Effector CD8-positive, alpha-beta T cell (primary cell): ENCODE data around the gene PIMREG.

ENCODE experiments used
- DNase-seq: peaks from one replicate; lab custom pipeline; 2025; lab: John Stamatoyannopoulos, UW

PIMREG gene

DNA sequence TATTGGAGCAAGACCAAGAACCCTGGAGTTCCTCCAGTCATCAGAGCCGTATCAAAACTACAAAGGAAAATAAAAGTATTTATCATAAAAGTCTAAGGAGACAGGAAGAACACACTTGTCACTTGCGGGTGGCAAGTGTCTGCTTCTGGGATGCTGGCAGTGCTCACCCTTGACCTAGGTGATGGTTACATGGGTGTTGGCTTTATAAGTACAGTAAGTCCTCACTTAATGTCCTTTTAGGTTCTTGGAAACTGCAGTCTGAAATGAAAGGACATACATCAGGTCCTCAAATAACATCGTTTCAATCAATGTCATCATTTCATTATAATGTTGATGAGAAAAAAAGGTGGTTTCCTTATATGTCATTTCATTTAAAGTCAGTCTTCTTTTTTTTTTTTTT, 6.3 kb upstream of the PIMREG start:
- DNase-seq, result no peak

DNA sequence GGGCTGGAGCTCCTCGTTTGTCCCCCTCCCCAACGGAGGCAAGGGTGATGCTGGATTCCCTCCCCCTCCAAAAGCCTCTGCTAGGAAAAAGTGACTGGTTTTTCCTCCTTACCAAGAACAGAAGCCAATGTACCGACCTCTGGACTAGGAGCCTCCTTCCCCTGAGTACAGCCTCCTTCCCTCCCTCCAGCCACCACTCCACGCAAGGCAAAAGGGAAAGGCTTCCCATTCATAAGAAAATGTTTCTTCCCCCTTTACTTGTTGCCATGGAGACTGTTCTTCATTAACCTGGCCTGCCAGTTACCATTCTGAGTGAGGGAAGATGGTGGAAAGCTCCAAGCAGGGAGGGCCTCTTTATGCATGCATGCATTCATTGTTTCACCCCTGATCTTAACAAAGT, 4.3 kb upstream of the PIMREG start:
- no peak for DNase-seq

DNA sequence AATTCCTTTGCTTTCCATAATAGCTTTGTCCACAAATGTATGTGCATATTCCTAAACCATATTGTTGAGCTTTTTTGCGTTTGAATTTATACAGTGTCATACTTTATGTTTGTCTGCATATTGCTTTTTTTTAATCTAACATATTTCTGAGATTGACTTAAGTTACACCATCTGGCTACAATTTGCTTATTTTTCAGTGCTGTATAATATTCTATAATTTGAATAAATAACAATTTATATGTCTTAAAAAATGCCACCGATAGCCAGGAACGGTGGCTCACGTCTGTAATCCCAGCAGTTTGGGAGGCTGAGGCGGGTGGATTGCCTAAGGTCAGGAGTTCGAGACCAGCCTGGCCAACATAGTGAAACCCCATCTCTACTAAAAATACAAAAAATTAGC, 1.5 kb upstream of the PIMREG start:
- DNase-seq, result no peak

DNA sequence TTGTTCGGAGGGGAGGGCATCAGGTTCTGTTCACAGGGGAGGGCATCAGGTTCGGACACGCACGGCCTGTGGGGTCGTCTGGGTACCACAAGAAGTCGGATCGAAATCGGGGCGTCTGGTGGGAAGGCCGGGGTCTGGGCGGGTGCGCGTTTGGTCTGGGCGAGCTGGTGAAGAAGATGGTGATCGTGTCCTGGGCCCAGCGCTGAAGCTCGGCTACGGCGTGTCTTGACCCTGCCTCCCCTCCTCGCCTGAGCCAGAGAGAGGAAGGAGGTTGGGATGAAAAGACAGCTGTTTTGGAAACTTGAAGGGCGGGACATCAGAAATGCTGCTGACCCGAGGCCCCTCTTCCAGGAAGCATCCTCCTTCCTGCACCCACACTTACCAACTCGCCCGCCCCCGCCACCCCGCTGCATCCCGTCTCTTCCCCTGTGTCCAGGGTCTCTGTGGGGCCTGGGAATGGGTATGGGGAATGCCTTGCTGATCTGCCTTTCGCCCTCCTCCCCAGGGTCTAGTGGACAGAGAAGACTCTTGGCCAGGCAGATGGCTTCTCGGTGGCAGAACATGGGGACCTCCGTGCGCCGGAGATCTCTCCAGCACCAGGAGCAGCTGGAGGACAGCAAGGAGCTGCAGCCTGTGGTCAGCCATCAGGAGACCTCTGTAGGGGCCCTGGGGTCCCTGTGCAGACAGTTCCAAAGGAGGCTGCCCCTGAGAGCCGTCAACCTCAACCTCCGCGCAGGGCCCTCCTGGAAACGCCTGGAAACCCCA, 498 bp downstream of the PIMREG start:
- DNase-seq, result no peak

DNA sequence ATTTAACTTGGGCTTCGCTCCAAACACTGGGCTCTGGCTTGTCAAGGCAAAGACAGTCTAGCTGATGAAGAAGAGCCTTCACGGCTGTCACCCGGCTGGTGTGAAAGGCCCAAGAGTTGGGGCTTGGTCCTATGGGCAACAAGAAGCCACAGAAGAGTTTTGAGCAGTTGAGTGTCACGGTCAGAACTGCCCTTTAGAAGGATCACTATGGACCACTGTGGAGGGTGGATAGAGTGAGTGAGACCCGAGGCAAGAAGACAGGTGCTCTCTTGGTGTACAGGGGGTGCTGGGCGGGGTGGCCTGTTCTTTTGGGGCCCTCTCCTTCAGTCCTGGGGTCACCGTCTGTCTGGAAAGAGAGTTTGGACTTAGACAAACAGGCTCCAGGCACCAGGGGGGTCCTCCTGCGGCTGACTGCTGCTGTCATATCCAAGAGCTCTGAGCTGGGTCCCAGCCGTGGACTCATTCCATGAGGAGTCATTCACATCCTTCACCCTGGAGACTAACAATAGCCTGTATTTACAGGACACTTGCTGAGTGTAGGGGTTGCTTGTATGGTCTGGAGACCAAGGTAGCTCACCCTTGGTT, 2.4 kb downstream of the PIMREG start:
- DNase-seq, result no peak

DNA sequence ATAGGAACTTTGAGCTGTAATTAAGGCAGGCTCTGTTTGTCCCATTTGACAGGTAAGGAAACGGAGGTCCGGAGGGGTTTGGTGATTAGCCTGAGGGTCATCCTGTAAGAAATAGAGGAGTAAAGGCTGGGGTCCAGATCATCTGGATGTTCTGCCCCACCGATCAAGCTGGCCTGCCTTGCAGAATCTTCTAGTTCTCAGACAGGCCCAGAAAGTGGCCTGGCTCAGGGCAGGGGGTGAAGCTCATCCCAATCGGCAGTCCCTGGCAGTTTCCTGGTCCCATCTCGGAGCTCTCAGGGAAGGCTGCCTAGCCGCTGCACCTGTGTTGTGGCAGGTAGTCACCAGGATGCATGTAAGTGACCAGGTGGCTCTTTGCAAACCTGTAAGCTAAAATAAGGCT, 4.2 kb downstream of the PIMREG start:
- DNase-seq, result no peak

DNA sequence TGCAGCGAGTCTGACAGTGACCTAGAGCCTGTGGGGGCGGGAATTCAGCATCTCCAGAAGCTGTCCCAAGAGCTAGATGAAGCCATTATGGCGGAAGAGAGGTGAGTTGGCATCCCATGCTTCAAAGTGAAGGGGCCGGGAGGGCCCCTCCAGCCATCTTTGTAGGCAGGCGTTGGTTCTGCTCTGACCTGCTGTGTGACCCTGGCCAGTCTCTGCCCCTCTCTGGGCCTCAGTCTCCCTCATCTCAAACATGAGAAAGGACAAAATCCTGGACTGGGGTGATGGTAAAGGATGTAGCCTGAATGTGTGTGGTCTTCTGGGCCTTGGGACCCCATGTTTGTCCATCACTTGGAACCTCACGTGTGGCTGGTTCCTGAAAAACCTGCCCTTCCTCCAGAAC, 5.1 kb downstream of the PIMREG start:
- DNase-seq, result no peak

DNA sequence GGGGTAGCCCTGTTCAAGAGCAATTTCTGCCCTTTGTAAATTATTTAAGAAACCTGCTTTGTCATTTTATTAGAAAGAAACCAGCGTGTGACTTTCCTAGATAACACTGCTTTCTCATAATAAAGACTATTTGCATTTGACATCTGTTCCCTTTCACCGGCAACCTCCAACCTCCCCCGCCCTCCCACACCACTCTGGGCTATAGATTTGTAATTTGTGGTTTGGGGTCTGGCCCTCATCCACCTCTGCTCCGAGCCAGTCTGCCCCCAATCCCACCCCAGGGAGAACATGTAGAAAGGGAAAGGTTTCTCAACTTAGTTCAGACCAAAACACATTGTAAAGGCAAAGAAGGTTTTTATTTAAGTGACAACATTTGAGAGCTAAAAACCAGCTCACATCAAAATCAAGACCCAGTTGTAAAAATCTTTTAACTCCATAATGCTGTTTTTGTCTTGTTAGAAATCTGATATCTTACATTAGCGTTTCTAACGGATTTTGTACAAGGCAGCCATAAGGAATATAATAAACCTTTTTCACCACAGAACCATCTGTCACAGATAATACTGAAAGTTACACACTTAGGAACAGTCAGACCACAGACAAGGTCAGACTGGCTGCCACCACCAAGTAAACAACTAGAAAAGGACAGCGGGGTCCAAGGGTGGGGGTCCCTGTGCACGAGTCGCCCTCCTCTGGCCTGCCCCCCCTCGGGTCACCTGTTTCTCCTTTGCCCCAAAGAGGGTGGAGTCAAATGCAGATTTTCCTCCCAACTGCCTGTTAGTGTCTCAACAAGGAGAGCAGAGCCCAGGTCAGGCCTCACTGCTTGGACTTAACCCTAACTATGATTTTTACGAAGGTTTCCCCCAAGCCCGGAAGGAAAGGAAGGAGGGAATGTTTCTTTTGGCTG, 6.9 kb downstream of the PIMREG start:
- DNase-seq, result no peak

DNA sequence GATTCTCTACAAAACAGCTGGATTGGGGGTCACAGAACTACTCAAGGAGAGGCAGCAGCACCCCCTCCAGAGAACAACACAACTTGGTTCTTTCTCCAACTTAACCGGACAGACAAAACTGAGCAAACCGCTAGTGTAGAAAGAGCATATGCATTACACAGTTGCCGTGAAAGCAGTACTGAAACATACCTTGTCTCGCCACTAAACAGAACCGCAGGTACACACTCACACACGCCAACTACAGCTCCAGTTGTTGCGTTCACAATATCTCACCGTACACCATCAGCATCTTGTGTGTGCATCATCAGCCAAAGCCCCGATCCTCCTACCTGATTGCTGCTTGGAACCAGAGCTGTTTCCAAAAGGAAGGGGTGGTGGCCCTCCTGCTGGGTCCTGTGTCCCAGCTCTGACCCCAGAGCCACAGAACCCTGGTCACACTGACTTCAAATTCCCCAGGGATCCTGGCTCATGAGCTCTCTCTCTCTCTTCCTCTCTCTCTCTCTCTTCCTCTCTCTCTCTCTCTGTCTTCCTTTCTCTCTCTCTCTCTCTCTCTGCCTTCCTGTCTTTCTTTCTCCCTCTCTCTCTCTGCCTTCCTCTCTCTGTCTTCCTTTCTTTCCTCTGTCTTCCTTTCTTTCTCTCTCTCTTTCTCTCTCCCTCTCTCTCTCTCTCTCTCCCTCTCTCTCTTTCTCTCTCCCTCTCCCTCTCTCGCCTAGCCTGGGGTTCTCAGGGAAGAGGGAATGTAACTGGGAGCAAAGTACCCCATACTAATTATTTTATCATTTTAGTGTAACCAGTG, 8.4 kb downstream of the PIMREG start:
- DNase-seq, result no peak

DNA sequence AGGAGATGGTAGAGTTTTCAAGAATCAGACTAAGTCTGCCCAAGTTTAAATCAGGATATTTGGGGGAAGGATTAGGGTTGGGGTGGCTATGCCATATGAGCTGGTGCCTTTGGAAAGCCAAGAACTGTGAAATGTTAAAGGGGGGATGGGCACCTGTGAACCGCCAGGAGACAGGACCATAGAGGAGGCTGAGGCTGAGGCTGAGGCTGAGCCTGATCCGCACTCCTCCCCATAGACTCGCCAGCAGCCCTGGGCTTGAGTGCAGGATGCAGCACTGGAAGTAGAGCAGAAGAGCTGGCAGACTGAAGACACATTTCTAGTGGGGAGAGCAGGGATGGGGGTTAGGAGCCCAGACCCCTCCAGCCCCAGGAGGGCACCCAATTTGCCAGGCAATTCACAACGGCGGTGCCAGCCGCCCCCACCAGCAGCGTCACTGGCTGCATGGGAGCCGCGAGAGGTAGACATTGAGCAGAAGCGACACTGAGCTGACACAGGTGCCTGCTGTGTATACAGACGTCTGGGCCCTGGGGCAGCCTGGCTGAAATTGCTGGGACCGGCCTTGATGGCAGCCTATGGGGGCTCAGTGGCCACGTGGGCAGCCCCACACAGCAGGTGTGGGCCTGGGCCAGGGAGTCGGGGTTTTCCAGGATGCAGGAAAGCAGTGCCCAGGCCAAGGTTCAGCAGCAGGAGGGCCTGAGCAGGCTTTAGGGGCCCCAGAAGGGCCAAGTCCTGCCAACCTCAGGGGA, 9.2 kb downstream of the PIMREG start:
- no peak for DNase-seq

DNA sequence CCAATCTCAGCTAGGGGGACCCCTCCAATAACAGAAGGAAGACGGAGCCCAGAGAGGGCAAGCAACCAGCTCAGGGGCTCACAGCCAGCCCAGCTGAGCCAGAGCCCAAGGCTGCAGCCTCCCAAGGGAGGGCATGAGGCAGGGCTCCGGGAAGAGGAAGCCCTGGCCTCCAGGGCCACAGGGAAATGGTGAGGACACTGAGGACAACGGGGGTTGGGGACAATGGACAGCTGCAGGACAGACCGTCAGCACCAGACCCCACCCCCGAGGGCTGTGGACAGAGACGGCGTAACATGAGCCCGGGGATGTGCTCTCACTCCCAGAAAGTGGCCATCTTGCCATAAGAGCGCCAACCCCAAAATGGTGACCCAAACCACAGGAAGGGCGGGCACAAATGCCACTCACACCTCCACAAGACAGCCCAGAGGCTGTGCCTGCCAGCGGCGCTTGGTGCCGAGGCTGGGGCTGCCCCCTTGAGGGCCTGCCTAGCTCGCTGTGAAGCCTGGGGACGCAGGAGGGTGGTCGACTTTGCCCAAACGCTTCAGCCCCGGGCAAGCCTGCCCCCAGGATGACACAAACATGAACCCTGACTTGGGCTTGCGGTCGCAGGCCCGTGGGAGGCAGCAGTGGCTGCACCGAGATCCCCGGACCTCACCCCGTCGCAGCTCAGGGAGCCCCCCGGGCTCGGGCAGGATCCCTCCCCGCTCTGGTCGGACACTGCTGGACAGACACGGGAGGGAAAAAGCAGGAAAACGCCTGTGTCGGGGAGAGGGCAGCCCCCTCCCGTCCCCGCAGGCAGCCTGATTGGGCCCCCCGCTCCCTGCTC, 10.5 kb downstream of the PIMREG start:
- no peak for DNase-seq

DNA sequence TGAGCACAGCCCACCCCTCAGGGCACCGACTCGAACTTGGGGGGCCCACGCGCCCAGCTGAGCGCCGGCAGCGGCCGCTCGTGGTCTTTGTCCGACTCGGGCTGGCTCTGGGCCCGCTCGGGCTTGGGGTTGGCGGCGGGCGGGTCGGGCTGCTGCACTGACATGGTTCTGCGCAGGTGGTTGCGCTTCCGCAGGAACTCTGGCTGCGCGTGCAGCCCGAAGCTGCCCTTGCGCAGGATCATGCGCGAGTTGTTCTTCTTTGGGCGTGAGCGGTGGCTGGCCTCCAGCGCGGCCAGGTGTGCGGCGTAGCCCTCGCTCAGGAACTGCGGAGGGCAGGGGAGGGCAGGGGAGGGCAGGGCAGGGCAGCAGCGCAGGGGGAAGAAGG, 11.1 kb downstream of the PIMREG start:
- no peak for DNase-seq

DNA sequence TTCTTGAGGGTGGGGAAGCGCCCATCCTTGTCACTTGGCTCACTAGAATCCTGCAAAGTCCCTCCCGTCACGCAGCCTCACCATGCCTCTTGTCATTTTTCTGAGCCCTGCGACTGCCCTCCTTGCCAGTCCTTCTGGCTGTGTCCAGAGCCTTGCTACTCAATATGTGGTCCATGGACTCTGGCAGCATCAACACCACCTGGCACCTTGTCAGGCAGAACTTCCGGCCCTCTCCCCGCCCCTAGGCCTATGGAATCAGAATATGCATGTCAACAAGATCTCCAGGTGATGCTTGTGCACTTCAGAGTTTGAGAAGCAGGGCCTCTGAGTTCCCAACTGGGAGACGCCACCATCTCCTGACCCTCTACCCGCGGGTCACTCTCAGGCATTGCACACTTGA, 12.1 kb downstream of the PIMREG start:
- no peak for DNase-seq

DNA sequence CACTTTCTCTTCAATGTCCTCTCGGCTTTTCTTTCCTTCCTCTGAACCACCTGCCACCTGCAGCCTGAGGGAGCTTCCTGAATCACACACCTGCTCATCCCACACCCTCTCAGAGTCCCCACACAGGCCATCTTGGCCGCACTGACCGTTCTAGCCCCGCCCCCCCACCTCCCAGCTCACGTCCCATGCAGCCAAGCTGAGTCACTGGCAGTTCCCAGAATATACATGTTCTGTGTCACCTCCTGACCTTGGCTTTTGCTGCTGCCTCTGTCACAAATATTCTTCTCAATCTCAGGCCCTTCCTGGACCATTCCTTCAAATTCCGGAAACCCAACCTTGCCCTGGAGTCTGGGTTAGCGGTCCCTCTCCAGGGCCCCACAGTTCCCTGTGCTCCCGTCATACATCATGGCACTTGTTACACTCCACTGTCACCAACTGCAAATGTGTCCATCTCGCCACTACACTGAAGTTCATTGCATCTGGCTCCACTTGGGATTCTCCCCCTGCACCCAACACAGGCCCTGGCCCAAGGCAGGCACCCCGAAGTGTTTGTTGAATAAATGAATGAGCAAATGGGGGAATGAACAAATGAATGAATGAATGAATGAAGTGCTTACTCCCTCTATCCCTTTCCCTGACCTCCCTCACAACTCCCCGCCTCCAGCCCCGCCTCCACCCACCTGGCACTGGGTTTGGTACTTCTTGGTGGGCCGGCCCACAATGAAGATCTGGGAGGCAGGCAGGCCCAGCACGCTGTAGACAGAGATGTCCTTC, 12.8 kb downstream of the PIMREG start:
- no peak for DNase-seq

DNA sequence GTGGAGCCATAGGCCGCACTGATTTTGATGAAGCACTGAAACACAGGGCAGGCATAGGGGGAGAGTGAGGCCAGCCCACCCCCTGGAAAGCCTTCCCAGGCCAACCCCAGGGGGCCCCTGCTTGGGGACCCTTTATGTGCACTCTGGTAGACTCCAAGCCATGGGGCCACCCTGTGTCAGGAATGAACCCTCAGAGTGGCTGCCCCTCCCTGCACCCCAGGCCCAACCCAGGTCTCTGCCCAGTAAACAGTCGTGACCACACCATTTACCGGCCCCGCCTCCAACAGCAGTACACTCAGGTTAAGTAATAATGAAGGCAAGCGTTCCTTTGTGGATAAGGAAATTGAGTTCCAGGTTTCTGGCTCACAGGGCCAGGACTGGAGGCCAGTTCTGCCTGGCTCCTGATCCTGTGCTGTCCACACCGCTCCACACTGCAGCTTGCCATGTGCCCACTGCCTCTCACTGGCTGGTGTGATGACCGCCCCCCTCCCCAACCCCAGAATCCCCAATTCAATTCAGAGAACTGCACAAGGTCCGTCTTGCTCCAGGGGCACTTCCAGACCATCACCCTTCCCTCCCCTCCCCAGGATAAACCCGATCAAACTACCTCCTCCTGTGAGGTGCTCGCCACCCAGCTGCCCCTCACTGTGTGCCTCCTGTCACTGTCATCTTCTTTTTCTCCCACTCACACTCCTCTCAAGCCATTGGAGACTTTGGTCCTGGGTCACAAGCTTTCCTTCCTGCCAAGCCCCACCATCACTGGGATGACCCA, 13.6 kb downstream of the PIMREG start:
- no peak for DNase-seq

DNA sequence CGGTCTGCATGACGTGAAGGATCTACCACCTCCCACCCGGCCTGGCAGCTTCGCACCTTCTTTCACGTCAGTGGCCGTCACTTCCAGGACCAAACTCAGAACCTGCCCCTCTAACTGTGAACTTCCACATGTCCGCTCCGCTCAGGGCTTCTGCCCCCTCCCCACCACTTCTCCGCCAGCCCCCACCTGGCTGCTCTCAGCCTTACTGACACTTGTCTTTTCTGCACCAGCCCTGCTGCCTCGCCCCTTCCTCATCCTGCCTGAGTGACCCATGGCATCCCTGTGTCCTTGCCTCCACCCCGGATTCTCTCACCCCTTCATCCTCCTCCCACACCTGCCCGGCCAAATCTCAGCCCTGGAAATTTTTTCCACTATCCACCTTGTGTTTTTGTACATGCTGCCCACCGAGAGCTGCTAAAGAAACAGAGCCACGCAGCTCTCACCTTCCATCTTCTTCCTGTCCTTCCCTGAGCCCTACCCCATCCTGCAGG, 14.2 kb downstream of the PIMREG start:
- no peak for DNase-seq

DNA sequence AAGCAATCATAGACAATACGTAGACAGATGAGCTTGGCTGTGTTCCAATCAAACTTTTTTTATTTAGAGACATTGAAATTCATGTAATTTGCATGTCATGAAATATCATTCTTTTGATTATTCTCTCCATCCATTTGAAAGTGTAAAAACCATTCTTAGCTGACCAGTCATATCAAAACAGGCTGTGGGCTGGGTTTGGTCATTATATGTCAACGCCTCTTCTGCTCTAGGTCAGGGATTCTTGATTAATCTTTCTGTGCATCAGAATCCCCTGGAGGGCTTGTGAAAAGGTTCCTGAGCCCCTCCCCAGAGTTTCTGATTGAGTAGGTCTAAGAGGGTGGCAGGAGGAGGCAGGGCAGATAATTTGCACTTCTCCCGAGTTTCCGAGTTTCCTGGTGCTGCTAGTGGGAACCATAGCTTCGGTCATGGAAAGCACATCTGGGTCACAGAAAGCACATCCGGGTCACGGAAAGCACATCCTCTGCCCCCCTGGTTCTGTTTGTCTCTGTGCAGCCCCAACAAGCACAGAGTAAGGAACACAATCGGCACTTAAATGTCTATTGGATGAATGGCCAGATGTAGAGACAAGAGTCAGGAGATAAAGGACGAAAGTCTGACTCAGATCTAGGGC, 16.4 kb downstream of the PIMREG start:
- no peak for DNase-seq

DNA sequence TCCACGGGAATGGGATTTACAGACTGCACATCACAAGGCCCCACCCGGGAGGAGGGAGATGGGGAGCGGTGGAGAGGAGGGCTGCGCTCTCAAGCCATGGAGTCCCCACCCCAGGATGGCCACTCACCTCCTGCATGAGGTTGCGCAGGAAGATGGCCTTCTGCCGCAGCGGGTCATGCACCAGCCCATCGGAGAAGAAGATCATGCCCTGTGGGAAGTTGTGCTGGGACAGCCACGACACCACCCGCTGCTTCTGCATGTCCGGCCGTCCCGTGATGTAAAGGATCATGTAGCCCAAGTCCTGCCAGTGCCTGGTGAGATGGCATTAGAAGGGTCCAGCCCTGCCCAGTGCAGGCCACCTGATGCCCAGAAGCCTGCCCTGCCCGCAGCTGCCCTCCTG, 17.0 kb downstream of the PIMREG start:
- DNase-seq, result no peak
